ENCODE measurements around the gene TIMM13.

Gene TIMM13

GRCh38 chr19:2451741-2452140 is 24.4 kb upstream of the TIMM13 start:
- H3K27me3 ChIP-seq (ENCODE audit: control insufficient read depth, insufficient read depth, low read length): no peaks in the 10 kb centered on the region
- H3K36me3 ChIP-seq (ENCODE audit: control insufficient read depth, low read depth, low read length): peaks cover 8% of the 10 kb centered on the region

GRCh38 chr19:2451138-2451537 is 23.8 kb upstream of the TIMM13 start:
- Histone ChIP-seq H3K9ac (ENCODE audit: low read length) (no peak overlapping the region), H3K4me3 (ENCODE audit: low read length) (no peak overlapping the region), H3K27me3 (ENCODE audit: control insufficient read depth, insufficient read depth, low read length) (no peaks in the 10 kb centered on the region), H3K27ac (ENCODE audit: low read length) (no peak overlapping the region), H3K36me3 (ENCODE audit: control insufficient read depth, low read depth, low read length) (peaks cover 8% of the 10 kb centered on the region), H3K4me1 (ENCODE audit: control insufficient read depth, low read depth, low read length) (no peaks in the 10 kb centered on the region), H3K9me3 (ENCODE audit: control insufficient read depth, low read depth, low read length) (no peaks in the 10 kb centered on the region)

More at GRCh38 chr19:2451741-2452140, 24.4 kb upstream of the TIMM13 start:
- Histone ChIP-seq H3K9ac (ENCODE audit: low read length) (no peak overlapping the region), H3K27ac (ENCODE audit: low read length) (no peak overlapping the region), H3K9me3 (ENCODE audit: control insufficient read depth, low read depth, low read length) (no peaks in the 10 kb centered on the region), H3K4me3 (ENCODE audit: low read length) (no peak overlapping the region), H3K4me1 (ENCODE audit: control insufficient read depth, low read depth, low read length) (no peaks in the 10 kb centered on the region)

GRCh38 chr19:2449019-2449418 is 21.6 kb upstream of the TIMM13 start:
- H3K9ac ChIP-seq (ENCODE audit: low read length): no peak overlapping the region
- no peak overlapping the region for H3K27ac ChIP-seq (ENCODE audit: low read length)
- H3K27me3 ChIP-seq (ENCODE audit: control insufficient read depth, insufficient read depth, low read length): no peaks in the 10 kb centered on the region
- peaks cover 15% of the 10 kb centered on the region for H3K36me3 ChIP-seq (ENCODE audit: control insufficient read depth, low read depth, low read length)
- H3K4me1 ChIP-seq (ENCODE audit: control insufficient read depth, low read depth, low read length): no peaks in the 10 kb centered on the region
- no peak overlapping the region for H3K4me3 ChIP-seq (ENCODE audit: low read length)
- no peaks in the 10 kb centered on the region for H3K9me3 ChIP-seq (ENCODE audit: control insufficient read depth, low read depth, low read length)

- H3K27ac ChIP-seq (ENCODE audit: low read length): no peak overlapping the region
- H3K9me3 ChIP-seq (ENCODE audit: control insufficient read depth, low read depth, low read length): no peaks in the 10 kb centered on the region
- no peak overlapping the region for H3K9ac ChIP-seq (ENCODE audit: low read length)
- H3K4me1 ChIP-seq (ENCODE audit: control insufficient read depth, low read depth, low read length): no peaks in the 10 kb centered on the region
- no peak overlapping the region for H3K4me3 ChIP-seq (ENCODE audit: low read length)
- peaks cover 35% of the 10 kb centered on the region for H3K36me3 ChIP-seq (ENCODE audit: control insufficient read depth, low read depth, low read length)
- H3K27me3 ChIP-seq (ENCODE audit: control insufficient read depth, insufficient read depth, low read length): no peaks in the 10 kb centered on the region
These were observed 19.0 kb upstream of the TIMM13 start for GRCh38 chr19:2446381-2446780.

DNA sequence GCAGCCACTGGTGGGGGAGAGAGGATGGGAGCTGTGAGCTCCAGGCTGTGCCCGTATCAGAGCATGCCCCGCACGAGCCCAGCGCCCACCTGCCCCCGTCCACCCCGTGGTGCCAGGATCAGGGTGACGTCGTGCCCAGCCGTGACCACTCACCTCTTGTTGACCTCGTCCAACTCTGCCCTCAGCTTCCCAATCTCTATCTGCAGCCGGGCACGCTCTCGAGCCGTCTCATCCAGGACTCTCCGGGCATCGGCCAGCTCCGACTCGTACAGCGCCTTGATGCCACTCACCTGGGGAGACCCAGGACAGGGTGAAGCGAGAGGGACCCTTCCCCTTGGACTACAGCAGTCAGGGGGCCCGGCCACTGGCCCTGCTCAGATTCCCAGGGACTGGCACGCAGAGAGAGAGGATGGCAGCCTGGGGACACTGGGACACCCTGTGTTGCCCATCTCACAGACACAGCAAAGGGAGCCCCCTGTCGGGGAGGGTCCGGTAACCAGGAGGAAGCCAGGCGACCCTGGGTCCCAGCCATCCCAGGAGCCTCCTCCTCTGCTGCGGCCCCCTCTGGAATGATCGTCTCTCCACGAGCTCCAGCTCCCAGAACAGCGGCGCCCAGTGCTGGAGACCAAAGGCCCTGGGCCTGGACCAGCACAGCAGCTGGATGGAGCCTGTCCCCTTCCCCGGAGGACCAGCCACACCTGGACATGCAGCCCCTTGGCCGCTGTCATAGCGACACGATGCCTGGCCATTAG is 17.0 kb upstream of the TIMM13 start:
- H3K27me3 ChIP-seq (ENCODE audit: control insufficient read depth, insufficient read depth, low read length): no peaks in the 10 kb centered on the region
- no peaks in the 10 kb centered on the region for H3K9me3 ChIP-seq (ENCODE audit: control insufficient read depth, low read depth, low read length)
- H3K36me3 ChIP-seq (ENCODE audit: control insufficient read depth, low read depth, low read length): peaks cover 38% of the 10 kb centered on the region
- no peak overlapping the region for H3K9ac ChIP-seq (ENCODE audit: low read length)
- no peak overlapping the region for H3K27ac ChIP-seq (ENCODE audit: low read length)
- H3K4me1 ChIP-seq (ENCODE audit: control insufficient read depth, low read depth, low read length): no peaks in the 10 kb centered on the region
- H3K4me3 ChIP-seq (ENCODE audit: low read length): no peak overlapping the region

DNA sequence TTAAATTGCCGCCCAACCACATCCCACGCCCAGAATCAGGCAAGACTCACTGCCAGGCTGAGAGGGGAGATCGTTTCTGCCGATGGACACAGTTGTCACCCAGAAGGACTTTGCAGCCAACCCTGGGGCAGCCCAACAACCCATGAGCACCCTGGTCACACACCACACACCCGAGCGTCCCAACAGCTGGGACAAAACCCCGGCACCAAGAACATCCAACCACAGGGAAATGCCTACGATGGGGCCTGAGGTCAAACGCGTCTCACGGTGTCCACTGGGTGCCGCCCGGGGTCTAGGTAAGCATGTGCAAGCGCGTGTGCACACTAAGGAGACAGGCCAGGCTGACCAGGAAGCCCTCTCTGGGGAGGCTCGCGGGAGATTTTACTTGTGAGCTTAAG is 16.4 kb upstream of the TIMM13 start:
- no peak overlapping the region for H3K27ac ChIP-seq (ENCODE audit: low read length)
- H3K4me1 ChIP-seq (ENCODE audit: control insufficient read depth, low read depth, low read length): no peaks in the 10 kb centered on the region
- peaks cover 32% of the 10 kb centered on the region for H3K36me3 ChIP-seq (ENCODE audit: control insufficient read depth, low read depth, low read length)
- H3K4me3 ChIP-seq (ENCODE audit: low read length): no peak overlapping the region
- no peaks in the 10 kb centered on the region for H3K27me3 ChIP-seq (ENCODE audit: control insufficient read depth, insufficient read depth, low read length)
- H3K9ac ChIP-seq (ENCODE audit: low read length): no peak overlapping the region
- no peaks in the 10 kb centered on the region for H3K9me3 ChIP-seq (ENCODE audit: control insufficient read depth, low read depth, low read length)

DNA sequence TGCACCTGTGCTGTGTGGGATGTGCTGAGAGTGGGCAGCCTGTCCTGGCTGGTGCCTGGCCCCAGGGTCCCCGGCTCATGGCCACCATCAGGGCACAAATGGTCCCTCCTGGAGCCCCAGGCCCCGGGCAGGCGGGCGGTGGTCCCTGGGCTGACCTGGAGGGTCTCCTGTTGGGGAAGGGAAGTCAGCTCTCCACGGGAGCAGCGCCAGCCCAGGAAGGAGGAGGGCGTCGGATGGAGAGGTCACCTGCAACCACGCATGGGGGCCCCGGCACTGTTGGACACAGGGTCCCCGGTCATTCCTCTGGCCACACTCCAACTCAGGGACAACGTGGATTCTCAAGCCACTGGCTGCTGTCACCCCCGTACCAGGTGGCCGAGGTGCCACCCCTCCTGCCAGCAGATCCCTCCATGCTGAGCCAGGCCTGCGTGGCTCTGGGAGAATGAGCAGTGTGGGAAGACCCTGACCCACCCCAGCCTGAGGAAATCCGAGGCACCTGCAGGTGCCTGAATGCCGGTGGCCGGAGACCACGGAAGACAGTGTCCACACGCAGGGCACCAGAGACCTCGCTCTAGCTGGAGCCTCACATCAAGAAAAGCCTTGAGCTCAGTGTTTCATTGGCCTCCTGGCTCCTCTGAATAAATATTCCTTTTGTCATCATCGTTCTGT is 15.9 kb upstream of the TIMM13 start:
- Histone ChIP-seq H3K27me3 (ENCODE audit: control insufficient read depth, insufficient read depth, low read length) (no peaks in the 10 kb centered on the region), H3K4me3 (ENCODE audit: low read length) (no peak overlapping the region), H3K4me1 (ENCODE audit: control insufficient read depth, low read depth, low read length) (no peaks in the 10 kb centered on the region), H3K9ac (ENCODE audit: low read length) (no peak overlapping the region), H3K9me3 (ENCODE audit: control insufficient read depth, low read depth, low read length) (no peaks in the 10 kb centered on the region), H3K27ac (ENCODE audit: low read length) (no peak overlapping the region), H3K36me3 (ENCODE audit: control insufficient read depth, low read depth, low read length) (peaks cover 32% of the 10 kb centered on the region)

- Histone ChIP-seq H3K27me3 (ENCODE audit: control insufficient read depth, insufficient read depth, low read length) (no peaks in the 10 kb centered on the region), H3K36me3 (ENCODE audit: control insufficient read depth, low read depth, low read length) (peaks cover 42% of the 10 kb centered on the region), H3K9ac (ENCODE audit: low read length) (no peak overlapping the region), H3K4me3 (ENCODE audit: low read length) (no peak overlapping the region), H3K4me1 (ENCODE audit: control insufficient read depth, low read depth, low read length) (no peaks in the 10 kb centered on the region), H3K9me3 (ENCODE audit: control insufficient read depth, low read depth, low read length) (no peaks in the 10 kb centered on the region), H3K27ac (ENCODE audit: low read length) (no peak overlapping the region)
These were observed 13.8 kb upstream of the TIMM13 start for GRCh38 chr19:2441096-2441752.

- H3K27me3 ChIP-seq (ENCODE audit: control insufficient read depth, insufficient read depth, low read length): no peaks in the 10 kb centered on the region
- H3K9me3 ChIP-seq (ENCODE audit: control insufficient read depth, low read depth, low read length): no peaks in the 10 kb centered on the region
- peaks cover 43% of the 10 kb centered on the region for H3K36me3 ChIP-seq (ENCODE audit: control insufficient read depth, low read depth, low read length)
- H3K9ac ChIP-seq (ENCODE audit: low read length): no peak overlapping the region
- no peaks in the 10 kb centered on the region for H3K4me1 ChIP-seq (ENCODE audit: control insufficient read depth, low read depth, low read length)
- no peak overlapping the region for H3K27ac ChIP-seq (ENCODE audit: low read length)
- H3K4me3 ChIP-seq (ENCODE audit: low read length): no peak overlapping the region
These were observed 13.1 kb upstream of the TIMM13 start for GRCh38 chr19:2440515-2440914.

DNA sequence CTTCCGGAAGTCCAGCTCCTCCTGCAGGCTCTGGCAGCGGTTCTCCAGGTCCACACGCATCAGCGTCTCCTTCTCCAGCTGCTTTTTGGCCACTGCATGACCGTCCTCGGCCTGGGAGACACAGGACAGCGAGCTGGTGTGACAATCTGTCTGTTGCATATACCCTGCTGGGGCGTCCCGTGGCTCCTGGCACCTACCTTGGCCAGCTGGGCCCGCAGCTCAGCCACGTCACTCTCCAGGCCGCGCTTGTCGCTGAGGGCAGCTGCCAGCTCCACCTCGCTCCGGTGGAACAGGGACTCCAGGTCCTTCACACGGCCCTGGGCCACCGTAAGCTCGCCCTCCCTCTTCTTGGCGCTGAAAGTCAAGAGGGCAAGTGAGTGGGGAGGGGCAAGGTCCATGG is 10.8 kb upstream of the TIMM13 start:
- Histone ChIP-seq H3K4me3 (ENCODE audit: low read length) (no peak overlapping the region), H3K9me3 (ENCODE audit: control insufficient read depth, low read depth, low read length) (no peaks in the 10 kb centered on the region), H3K27ac (ENCODE audit: low read length) (no peak overlapping the region), H3K9ac (ENCODE audit: low read length) (no peak overlapping the region), H3K36me3 (ENCODE audit: control insufficient read depth, low read depth, low read length) (peaks cover 43% of the 10 kb centered on the region), H3K27me3 (ENCODE audit: control insufficient read depth, insufficient read depth, low read length) (no peaks in the 10 kb centered on the region), H3K4me1 (ENCODE audit: control insufficient read depth, low read depth, low read length) (no peaks in the 10 kb centered on the region)

GRCh38 chr19:2436926-2437325 is 9.5 kb upstream of the TIMM13 start:
- H3K27me3 ChIP-seq (ENCODE audit: control insufficient read depth, insufficient read depth, low read length): no peaks in the 10 kb centered on the region
- no peak overlapping the region for H3K9ac ChIP-seq (ENCODE audit: low read length)
- no peak overlapping the region for H3K4me3 ChIP-seq (ENCODE audit: low read length)
- H3K4me1 ChIP-seq (ENCODE audit: control insufficient read depth, low read depth, low read length): no peaks in the 10 kb centered on the region
- H3K9me3 ChIP-seq (ENCODE audit: control insufficient read depth, low read depth, low read length): no peaks in the 10 kb centered on the region
- H3K27ac ChIP-seq (ENCODE audit: low read length): no peak overlapping the region
- H3K36me3 ChIP-seq (ENCODE audit: control insufficient read depth, low read depth, low read length): peaks cover 34% of the 10 kb centered on the region

All from iPS-18a (cell line).